NOMO-1 treated with dmso at 0.1 percent for 144 hours (cell line): ENCODE measurements around the gene SLC22A2.
"Not testable (repeated sequence)": the region's sequence is repeated elsewhere in the genome, so short reads cannot be mapped to it uniquely, and the experiment has no call there.

Experiments used
- DNase-seq: peaks from one replicate; lab custom pipeline; 2025; ENCODE audit not compliant: unreplicated experiment; lab: John Stamatoyannopoulos, UW

Gene SLC22A2

DNA sequence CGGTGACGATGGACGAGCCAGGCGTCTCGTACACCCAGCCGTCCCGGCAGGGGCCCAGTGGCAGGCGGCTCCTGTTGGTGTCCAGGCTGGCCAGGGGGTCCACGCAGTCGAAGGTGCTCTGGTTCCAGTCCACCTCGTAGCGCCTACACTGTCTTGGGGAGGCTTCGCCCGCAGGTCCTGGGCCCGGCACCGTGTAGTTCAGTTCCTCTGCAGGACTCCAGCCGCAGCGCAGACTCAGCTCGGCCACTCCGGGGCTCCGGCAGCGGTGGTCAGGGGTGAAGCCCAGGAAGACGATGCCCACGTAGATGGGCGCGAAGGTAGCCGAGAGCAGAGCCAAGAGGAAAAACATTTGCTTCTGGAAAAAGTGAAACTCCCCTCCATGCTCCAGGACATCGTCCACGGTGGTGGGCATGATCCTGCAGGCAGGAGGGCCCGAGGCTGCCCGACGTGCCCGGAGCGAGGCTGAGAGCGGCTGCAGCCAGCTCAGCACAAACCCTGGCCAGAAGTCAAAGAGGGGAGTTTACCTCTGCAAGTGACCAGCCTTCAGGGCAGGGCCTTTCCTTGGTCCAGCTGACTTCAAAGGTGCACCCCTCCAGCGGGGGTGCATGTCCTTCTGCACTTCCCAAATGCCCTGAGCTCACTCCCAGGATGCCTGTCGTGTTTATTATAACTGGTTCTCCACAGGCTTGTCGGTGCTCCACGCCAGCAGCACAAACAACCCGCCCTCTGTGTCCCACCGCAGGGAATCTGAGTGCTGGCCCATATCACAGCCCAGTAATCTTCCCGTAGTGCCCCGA, at the start of gene SLC22A2:
Gene SLC22A2, minus strand, starts transcription at position 476 of the 797 bp plus-strand sequence. Its CDS starts 64 bp downstream, at position 412.
- no peak for DNase-seq

DNA sequence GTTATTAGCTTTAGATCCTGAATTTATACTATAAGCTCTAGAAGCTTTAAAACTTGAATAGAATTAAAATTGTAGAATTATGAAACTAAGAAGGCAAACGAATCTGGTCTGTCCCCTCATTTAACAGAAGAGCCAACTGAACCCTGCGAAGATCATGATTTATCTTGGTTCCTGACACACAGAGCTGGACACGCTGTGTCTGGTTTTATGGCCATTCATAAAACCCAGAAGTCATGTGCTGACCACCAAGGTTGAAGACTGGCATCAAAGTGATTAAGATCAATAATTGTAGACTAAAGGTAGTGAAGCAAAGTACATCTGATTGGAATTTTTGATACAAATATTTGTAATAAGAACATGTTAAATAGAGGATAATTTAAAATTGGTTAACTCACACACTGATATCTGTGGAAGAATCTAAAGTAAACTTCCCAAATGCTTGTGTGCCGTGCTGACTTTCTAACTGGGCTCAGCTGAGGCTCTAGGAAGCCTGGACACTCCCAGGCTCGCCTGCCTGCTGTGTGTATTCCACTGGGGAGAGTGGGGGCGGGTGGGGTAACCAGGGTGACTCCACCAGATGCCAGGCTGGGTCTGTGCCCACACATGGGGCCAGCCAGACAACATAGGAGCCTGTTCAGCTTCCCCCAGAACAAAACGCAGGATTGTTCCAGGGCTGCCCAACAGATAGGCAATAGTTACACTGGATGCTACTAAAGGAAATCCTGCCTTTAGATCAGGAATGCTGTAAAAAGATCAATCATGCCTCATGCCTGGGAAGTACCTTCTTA, 47.5 kb upstream of the SLC22A2 start:
- DNase-seq, result no peak

DNA sequence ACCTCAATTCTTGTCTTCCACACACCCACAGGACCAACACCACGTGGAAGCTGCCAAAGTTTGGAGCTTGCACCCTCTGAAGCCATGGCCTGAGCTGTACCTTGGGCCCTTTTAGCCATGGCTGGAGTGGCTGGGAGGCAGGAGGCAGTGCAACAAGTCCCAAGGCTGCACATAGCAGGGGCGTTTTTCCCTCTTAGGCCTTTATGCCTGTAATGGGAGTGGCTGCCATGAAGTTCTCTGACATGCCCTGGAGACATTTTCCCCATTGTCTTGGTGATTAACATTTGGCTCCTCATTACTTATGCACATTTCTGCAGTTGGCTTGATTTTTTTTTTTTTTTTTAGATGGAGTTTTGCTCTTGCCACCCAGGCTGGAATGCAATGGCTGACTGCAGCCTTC, 45.2 kb upstream of the SLC22A2 start:
- no peak for DNase-seq

DNA sequence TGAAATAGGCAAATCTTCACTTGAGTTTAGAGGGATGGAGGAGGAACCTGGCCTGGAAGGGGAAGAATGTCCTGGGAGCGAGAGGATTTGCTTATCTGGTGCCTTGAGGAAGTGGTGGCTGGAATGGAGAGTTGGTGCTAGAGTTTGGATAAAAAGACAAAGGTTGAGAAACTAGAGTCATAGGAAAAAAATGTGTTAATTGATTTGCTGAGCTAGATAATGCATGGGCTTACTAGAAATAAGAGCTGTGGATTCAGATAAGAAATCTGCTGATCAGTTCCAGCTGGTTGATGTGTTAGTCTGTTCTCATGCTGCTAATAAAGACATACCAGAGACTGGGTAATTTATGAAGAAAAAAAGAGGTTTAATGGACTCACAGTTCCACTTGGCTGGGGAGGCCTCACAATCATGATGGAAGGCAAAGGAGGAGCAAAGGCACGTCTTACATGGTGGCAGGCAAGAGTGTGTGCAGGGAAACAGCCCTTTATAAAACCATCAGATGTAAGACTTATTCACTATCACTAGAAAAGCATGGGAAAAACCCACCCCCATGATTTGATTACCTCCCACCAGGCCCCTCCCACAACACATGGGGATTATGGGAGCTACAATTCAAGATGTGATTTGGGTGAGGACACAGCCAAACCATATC, 43.9 kb upstream of the SLC22A2 start:
- DNase-seq, result not testable (repeated sequence)

DNA sequence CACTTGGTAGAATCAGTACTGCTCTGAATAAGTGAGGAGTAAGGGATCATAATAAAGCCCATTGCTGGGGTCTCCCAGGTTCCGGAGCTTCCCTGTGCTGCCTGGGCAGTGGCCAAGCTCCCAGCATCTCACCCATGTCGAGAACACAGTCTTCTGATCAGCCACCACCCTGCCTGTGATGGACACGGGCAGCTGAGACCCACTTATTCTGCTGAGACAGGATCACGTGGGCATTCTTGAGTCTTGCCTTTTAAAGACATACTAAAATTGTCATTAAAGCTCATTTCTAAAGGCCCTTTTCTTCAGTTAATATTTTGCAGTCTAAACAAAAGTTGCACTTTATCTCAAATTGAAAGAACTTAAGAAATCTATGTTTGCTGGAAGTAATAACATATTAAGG, 42.7 kb upstream of the SLC22A2 start:
- no peak for DNase-seq

DNA sequence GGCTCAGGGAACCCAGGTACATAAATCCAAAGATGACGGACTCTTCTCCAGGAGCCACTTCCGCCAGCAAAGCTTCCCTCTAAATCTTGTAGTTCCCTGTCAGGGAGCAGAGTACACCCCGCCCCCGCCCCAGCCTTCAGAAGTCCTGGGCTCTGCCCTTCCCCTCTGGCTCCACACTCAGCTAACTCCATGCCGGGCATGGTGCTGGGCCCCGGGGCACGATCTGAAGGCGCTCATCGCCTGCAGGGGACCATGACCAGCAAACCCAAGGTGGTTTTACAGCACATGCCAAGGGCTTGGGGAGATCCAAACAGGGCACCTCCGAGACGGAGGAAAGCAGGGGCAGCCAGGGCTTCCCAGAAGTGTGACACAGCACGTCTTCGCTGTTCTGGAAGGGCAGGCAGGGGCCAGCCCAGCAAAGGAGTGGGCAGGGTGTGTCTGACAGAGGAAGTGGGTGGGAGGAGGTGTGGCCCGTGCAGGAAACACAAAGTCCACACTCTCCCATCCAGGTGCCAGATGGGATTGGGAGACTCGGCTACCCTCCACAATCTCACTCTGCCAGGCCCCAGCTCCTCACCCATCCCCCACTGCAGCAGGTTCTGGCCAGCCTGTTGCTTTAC, 41.6 kb upstream of the SLC22A2 start:
- no peak for DNase-seq

DNA sequence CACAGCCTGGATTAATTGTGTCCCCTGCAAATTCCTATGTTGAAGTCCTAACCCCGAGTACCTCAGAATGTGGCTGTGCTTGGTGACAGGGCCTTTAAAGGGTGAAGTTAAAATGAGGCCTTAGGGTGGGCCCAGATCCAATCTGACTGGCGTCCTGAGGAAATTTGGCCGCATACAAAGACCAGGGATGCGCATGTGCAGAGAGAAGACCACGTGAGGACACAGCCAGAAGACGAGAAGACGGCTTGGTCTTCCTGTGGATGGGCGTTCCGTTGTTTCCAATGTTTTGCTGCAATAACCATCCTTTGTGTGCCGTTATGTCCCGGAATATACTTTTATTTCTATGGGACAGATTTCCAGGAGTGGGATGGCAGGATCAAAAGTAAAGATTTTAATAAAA, 40.9 kb upstream of the SLC22A2 start:
- no peak for DNase-seq

DNA sequence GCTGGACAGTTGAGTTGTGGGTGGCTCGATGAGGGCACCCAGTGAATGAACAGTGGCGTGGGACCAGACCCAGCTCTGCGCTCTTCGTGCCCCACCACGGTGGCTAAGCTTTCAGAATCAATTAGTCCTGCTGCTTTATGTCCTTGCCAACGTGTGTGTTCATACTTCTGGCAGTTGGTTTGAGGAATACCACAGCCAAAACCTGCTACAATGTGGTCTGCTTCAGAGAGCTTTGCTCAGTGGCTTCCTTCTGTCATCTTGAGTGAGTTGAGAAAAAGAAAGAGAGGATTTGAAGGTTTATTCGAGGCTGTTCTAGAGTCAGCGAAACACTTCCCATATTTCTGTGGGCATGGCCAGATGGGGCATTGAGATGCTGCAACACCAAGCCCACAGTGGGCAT, 39.5 kb upstream of the SLC22A2 start:
- no peak for DNase-seq

DNA sequence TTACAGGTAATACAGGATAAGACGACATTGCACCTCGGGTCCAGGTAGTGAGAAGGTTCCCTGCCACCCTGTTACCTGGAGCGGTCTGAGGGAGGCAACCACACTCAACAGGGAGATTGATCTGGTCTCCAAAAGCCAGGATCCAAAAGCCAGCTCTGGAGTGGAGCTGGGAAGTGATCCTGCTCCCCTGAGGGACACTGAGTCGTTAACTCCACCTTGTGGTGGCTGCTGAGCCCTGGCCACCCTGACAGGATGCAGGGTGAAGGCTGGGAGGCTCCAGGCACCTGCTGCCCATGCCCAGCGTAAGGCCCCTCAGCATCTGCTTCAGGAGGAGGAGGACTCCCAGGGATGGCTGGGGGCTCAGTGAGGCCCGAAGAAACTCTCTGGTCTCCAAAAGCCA, 38.7 kb upstream of the SLC22A2 start:
- no peak for DNase-seq

DNA sequence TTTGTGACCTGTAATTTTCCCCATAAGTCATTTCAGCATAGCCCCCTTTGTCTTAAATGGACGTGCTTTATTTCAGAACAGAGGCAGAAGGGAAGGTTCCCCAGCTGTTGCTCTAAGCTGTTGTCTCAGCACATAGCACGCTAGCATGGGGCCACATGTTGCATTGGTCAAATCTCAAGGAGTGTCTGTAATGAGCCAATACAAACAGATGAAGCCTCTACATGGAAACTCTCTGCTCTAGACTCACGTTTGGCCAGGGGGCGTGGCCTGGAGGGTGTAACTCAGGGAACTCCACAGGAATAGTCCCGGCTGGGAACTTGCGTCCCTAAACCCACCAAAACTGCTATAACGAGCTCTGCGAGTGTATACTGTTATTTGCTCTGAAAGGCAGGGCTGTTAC, 35.2 kb upstream of the SLC22A2 start:
- no peak for DNase-seq

DNA sequence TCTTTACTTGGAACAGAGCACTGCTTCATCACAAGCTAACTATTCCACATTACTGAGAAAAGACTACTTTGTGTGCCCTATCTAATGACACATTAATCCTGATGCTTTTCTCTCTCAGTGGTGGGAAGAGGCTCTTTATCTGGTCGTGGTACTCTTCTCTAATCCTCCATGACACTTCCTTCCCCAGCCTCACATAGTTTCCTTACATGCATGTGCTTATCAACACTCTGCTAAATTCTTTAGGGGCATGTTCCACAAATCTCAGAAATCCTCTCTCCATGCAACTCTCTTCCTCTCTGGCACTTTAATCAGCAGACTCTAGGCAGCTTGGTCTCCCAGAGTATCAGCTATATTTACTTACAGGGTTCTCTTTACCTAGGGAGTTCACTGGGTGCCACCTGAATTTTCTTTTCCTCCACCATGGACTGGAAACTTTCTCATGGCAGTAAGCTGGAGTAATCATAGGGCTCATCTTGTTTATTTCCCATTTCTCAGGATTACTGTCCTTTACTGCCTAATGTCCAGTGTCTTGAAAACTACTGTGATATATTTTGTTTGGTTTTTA, 27.0 kb upstream of the SLC22A2 start:
- DNase-seq, result no peak

DNA sequence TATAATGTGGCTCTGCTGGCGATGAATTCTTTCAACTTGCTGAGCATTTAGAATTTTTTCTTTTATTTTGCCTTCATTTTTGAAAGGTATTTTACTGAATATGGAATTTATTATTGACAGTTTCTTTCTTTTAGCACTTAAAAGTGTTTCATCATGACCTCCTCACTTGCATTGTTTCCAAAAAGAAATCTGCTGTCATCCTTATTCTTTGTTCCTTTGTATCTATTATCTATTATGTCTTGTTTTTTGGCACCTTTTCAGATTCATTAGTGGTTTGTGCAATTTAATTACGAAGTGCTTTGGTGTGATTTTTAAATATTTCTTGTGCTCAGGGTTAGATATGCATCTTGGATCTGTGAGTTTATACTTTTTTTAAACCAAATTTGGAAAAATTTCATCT, 26.0 kb upstream of the SLC22A2 start:
- DNase-seq, result no peak

DNA sequence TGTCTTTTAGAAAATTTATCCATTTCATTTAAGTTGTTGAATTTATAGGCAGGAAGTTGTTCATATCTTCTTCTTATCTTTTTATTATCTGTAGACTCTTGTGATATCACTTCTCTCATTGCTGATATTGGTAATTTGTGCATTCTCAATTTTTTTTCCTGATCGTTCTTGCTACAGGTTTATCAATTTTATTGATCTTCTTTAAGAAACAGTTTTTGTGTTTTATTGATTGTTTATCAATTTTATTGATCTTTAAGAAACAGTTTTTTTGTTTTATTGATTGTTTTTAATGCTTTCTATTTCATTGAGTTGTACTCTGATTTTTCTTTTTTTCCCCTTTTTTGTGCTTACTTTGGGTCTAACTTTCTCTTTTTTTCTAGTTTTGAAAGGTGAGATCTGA, 23.8 kb upstream of the SLC22A2 start:
- no peak for DNase-seq

DNA sequence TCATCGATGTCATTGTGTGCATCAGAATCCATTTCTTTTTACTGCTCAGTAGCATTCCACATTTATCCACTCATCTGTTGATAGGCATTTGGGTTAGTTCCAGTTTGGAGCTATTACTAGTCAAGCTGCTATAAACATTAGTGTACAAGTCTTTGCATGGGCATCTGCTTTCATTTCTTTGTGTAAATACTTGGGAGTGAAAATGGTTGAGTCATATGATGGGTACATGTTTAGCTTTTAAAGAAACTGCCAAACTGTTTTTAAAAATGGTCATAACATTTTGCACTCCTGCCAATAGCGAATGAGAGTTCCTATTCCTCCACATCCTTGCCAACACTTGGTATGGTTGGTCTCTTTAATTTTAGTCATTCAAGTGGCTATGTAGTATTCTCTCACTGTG, 21.2 kb upstream of the SLC22A2 start:
- no peak for DNase-seq

DNA sequence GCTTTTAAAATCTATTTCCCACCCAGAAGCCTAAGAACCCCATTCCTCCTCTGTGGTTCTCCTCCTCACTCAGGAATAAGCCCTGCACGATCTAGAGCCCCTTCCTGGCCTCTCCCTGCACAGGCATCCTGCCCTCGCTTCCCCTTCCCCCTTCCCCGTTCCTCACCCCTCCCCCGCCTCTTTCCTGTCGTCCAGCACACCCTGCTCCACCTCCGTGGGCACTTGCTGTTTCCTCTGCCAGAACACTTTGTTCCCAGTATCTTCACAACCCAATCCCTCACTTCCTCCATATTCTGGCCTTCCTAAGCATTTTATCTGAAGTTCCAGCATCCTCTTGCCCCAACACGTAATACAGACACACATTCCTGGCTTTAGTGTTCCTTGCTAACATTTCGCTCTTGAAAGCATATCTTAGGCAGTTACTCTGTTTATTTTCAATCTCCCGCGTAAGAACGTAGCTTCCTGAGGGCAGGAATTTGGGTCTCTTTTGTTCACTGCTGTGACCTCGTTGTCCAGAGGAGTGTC, 20.2 kb upstream of the SLC22A2 start:
- DNase-seq, result no peak

DNA sequence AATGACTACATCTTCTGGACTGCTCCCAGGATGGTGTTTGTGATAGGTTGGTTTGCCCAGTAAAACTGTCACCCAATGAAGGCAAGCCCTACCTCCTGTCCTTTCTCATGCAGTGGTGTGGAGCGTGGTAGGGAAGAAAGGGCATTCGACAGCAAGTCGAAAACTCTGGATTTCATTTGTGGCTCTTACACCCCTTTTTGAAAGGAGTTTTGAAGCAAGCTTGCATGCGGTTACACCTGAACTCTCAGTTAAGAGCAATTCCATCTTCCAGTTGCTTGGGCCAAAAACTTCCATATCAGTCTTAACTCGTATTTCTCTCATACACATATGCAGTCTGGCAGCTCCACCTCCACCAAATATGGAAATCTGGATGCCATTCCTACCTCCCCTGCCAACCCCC, 19.7 kb upstream of the SLC22A2 start:
- DNase-seq, result no peak

DNA sequence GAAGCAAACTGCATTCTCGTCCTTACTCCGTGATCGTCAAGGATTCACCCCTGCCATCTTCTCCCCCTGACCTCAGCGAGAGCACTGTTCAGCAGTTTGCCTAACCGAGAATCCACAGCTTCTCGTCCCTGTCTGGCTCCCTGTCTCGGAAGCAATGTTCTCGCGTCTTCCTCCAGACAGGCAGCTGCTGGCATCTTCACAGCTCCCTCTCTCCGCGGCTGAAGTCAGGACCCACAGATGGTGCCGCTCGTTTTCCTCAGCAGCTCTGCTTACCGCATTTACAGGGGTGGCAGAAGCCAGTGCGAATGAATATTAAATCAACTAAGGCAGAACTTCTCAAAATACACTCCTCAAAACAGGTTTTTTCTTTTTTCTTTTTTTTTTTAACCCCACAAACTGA, 18.9 kb upstream of the SLC22A2 start:
- DNase-seq, result no peak

DNA sequence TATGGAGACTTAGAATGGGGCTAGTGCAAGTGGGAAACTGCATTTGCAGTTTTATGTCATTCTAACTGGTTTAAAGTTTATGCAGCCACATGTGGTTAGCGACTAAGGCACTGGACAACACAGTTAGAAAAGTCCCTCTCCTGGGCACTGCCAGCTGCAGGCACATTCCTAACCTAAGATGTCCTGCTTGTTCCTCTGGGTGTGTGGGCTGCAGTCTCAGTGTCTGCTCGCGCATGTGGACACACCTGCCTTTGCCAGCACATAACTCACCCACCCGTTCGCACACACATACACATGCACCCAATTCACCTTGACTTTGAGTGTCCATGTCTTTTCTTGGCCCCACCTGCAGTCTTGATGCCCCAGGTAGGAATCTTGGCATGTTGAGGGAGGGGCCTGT, 18.5 kb upstream of the SLC22A2 start:
- DNase-seq, result no peak

DNA sequence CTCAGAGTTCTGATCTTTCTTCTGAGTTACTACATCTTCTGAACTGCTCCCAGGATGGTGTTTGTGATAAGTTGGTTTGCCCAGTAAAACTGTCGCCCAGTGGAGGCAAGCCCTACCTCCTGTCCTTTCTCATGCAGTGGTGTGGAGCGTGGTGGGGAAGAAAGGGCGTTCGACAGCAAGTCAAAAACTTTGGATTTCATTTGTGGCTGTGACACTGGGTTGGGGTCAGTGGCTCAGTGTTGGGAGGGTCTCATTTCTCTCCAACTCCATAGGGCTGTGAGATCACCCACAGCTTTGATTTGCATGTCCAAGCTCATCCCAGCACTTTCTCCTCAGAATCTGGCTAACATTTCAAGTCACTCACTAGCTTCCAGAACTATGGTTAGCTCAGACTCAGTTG, 17.5 kb upstream of the SLC22A2 start:
- DNase-seq, result no peak

DNA sequence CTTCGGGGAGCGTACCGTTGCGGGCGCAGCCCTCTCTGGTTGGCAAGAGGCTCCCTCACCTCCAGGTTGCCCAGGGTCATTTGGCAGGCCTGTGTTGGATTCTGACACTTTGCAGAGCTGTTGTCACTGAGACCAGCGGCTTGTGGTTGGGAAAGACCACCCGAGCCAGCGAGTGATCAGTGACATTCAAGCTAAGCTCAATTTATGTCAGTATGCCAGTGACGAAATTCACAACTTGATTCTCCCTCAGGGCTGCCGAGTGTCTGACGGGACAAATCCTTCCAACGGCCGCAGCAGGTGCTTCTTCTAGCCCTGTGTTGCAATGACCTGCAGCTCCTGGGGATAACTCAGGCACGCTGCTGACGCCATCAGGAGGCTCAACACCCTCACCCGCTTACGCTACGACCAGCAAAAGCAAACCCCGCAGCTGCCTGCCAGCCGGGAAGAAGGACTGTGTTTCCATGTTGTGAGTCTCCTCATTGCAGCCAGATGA, 16.9 kb upstream of the SLC22A2 start:
- no peak for DNase-seq
